GM12873 (cell line): ENCODE measurements around the gene ADGRV1.

Source experiments
- TF ChIP-seq, protein P1 (sequence below): IDR thresholded peaks from 2 replicates; pipeline ENCODE4 v1.5.1; 2012; ENCODE audit warnings: low read depth, mild to moderate bottlenecking, moderate library complexity, low read length, control low read depth; ENCODE audit not compliant: insufficient read depth; ENCODE audit errors: missing control alignments

The ADGRV1 gene

DNA sequence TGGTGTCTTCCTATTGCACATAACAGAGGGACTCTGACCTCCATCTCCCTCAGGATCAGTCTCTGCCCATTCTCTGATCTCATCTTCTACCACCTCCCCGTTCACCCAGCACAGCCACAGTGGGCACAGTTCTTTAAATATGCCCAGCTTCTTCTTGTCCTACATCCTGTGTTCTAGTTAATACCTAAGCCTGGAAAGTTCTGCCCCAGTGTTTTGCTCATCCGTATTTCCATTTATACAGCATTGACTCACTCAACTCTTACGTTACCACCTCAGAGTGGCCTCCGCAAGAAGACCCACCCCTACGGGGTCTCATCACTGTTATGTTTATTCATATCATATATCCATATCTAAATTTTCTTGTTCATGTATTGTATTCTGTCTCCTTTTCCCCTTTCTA, 315.5 kb downstream of the ADGRV1 start:
- TF ChIP-seq, protein P1, sequence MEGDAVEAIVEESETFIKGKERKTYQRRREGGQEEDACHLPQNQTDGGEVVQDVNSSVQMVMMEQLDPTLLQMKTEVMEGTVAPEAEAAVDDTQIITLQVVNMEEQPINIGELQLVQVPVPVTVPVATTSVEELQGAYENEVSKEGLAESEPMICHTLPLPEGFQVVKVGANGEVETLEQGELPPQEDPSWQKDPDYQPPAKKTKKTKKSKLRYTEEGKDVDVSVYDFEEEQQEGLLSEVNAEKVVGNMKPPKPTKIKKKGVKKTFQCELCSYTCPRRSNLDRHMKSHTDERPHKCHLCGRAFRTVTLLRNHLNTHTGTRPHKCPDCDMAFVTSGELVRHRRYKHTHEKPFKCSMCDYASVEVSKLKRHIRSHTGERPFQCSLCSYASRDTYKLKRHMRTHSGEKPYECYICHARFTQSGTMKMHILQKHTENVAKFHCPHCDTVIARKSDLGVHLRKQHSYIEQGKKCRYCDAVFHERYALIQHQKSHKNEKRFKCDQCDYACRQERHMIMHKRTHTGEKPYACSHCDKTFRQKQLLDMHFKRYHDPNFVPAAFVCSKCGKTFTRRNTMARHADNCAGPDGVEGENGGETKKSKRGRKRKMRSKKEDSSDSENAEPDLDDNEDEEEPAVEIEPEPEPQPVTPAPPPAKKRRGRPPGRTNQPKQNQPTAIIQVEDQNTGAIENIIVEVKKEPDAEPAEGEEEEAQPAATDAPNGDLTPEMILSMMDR, result no peak

DNA sequence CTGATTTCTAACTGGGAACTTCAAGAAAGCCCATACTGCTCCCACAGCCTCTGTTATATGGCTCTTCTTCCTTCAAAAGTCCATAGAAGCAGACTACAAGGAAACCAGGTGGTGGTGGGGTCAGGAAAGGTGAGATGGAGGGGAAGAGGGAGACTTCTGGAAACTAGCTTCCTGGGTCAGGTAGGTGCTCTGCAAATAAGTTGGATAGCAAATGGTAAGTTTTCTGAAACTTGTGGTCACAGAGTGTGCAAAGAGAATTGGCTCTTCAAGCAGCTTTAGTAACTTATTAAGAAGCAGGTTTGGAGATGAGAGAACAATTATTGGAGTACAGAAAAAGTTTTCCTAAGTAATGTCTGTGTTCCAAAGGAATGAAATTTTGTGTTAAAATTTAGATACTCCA, 316.9 kb downstream of the ADGRV1 start:
- TF ChIP-seq, protein P1, result no peak

DNA sequence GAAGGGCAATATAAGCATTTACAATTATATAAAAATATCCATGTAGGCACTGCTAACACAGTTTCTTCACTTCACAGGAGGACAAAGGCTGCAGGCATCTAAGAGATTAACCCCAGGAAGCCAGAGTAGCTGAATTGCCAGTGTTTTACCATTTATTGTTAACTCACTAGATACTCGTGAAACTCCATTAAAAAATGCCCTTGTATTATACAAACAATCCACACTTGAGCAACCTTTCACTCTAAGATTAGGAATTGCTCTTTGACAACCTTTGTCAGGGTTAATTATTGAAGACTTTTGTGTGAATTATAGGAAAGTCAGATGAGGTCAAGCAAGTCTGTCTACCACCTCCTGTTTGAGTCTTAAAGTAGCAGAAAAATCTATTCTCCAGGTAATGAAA, 317.8 kb downstream of the ADGRV1 start:
- TF ChIP-seq, protein P1, result no peak

DNA sequence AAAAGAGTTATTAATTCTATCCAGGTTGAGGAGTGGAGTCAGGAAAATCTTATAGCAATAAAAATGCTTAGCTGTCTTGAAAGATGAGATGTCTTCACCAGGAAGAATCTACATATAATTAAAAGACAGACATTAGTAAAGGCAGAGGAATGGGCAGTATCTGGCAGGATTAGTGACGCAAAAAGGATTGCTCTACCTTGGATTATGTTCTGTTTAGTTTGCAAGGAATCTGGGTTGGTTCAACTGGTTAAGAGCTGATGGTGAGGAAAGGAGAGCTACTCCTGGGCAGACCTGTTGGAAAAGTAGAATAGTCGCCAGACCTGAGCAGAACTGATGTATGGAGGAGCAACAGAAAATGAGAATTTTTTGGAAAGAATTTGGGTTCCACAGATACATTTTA, 318.5 kb downstream of the ADGRV1 start:
- TF ChIP-seq, protein P1, result no peak

DNA sequence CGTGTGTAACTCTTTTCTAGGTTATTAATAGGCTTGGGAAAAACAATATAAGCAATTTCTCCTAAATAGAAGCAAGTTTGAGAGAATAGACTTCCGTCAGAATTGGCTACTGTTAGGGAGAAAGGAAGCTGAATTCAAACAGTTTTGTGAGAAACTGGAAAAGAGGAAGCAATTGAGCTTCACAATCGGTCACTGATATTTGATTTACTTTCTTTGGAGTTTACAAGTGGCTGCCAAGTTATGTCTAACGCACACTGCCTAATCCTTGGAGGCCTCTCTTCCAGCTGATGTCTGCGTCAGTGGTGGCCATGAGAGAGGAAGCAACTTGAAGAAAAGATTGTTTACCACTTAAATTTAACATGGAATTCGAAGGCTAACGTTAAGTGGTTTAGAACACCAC, 319.5 kb downstream of the ADGRV1 start:
- TF ChIP-seq, protein P1, result no peak

DNA sequence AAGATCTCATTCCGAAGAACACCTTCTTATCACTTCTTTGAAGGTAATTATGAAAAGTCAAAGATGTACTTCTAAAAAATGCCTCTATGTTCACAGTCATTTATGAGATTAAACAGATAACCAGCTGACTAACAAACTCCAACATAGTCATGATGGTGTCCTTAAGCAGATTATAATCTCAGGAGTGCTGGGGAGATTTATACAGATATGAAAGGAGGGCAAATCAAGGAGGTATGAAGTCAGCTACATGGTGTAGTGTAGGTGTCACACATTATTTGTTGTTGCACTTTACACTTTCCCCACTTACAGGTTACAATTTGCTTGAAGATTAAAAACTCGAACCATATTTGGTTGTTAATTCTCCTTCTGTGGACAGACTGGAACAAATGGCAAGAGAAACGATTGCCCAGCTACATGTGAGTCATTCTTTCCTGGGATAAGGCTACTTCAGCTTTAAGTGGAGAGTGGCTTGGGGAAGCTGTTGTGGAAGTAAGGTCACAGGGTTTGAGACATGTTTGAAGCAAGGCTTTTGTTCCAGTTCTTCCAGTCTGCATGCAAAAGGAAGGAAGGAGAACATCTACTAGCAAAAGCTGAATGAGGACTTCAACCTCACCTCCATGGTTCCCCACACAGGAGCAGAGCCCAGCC, 320.1 kb downstream of the ADGRV1 start:
- TF ChIP-seq, protein P1, result no peak

DNA sequence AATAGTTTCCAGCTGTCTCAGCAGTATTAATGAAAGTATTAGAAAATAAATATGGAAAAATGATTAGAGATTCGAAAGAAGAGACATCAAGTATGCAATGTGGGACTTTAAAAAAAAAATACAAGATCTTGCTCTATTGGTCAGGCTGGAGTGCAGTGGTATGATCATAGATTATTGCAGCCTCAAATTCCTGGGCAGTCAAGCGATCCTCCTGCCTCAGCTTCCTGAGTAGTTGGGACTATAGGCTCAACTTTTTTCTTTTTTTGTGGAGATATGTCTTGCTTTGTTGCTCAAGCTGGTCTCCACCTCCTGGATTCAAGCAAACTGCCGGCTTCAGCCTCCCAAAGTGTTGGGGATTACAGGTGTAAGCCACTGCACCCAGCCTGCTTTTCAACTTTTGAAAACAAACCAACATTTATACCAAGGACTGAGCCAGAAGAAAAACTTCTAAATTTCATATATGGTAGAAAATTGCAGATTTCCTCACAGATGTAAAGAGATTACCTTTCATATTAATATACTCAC, 323.1 kb downstream of the ADGRV1 start:
- TF ChIP-seq, protein P1, result no peak
